Panc1 (cell line): ENCODE measurements around the gene HES1. TPM values are rescaled to one million over a fixed set of nuclear protein-coding genes. Genes with fewer than 3 reads are reported as not detected.

Source experiments
- ATAC-seq: fragments of 200-7000 bp; cut with Tn5 transposase; 2 replicates; pipeline ENCODE4 v1.9.1; 2020; ENCODE audit warnings: mild to moderate bottlenecking, moderate library complexity
- BruUV-seq: library from RNA; stranded (reverse); fragments of 400-500 nt; replicated peaks from 2 replicates; lab custom pipeline; 2021; lab: Mats Ljungman, UMichigan
- CTCF ChIA-PET: fragments of 300-600 bp; sonication (Branson Sonifier 250); formaldehyde crosslinking; loops from one replicate; lab custom pipeline; 2022; ENCODE audit warnings: antibody characterized with exemption; lab: Charles Lee
- POLR2A ChIA-PET: fragments of 300-600 bp; sonication (Branson Sonifier 250); formaldehyde crosslinking; loops from one replicate; lab custom pipeline; 2022; ENCODE audit warnings: antibody characterized with exemption; lab: Charles Lee
- DNase-seq: peaks from one replicate; pipeline ENCODE4 v3.0.0-alpha.2; 2010; ENCODE audit warnings: low read depth, low spot score
- H3K27ac ChIP-seq: 2 replicates; pipeline ENCODE4 v1.5.1; 2011; ENCODE audit warnings: mild to moderate bottlenecking, low read length, inconsistent platforms
- H3K27me3 ChIP-seq: fragments of 200-500 bp; sonication (Bioruptor generic); 2 replicates; pipeline ENCODE4 v1.6.0; 2014; ENCODE audit warnings: low read length, inconsistent platforms; ENCODE audit not compliant: control insufficient read depth, insufficient read depth
- H3K36me3 ChIP-seq: fragments of 200-500 bp; sonication (Bioruptor generic); 2 replicates; pipeline ENCODE4 v1.5.1; 2014; ENCODE audit warnings: inconsistent platforms, mild to moderate bottlenecking, low read length, moderate library complexity; ENCODE audit not compliant: control insufficient read depth, insufficient read depth
- H3K4me1 ChIP-seq: 2 replicates; pipeline ENCODE4 v1.5.1; 2011; ENCODE audit warnings: inconsistent platforms, mild to moderate bottlenecking, low read length, moderate library complexity; ENCODE audit not compliant: control insufficient read depth, insufficient read depth
- H3K4me3 ChIP-seq, 2 experiments: 2 replicates each; pipeline ENCODE4 v1.5.1; 2011 to 2012; ENCODE audit warnings: low read depth in 2 of 2, low read length in 2 of 2, mild to moderate bottlenecking in 2 of 2, inconsistent platforms in 1 of 2, moderate library complexity in 1 of 2
- H3K9me3 ChIP-seq: fragments of 200-500 bp; sonication (Bioruptor generic); 2 replicates; pipeline ENCODE4 v1.5.1; 2014; ENCODE audit warnings: low read depth, mild to moderate bottlenecking, inconsistent platforms, low read length, moderate library complexity; ENCODE audit not compliant: control insufficient read depth, insufficient read depth
- CTCF ChIP-seq: fragments of 450-650 bp; IDR thresholded peaks from 2 replicates; pipeline ENCODE4 v1.5.1; 2017; ENCODE audit warnings: mild to moderate bottlenecking
- POLR2AphosphoS5 ChIP-seq: IDR thresholded peaks from 2 replicates; pipeline ENCODE4 v1.6.1; 2012; ENCODE audit warnings: mild to moderate bottlenecking, low read depth, low read length, moderate library complexity
- REST ChIP-seq, 2 experiments: IDR thresholded peaks; 2 replicates each; pipeline ENCODE4 v1.6.1; 2011 to 2012; ENCODE audit warnings: low read depth in 2 of 2, control low read depth in 1 of 2, low read length in 1 of 2, mild to moderate bottlenecking in 1 of 2, moderate library complexity in 1 of 2; ENCODE audit not compliant: insufficient read depth in 1 of 2
- SIN3A ChIP-seq: IDR thresholded peaks from 2 replicates; pipeline ENCODE4 v1.6.1; 2012; ENCODE audit warnings: low read depth, mild to moderate bottlenecking, low read length, moderate library complexity, borderline replicate concordance; ENCODE audit not compliant: insufficient read depth
- TCF7L2 ChIP-seq: IDR thresholded peaks from 2 replicates; pipeline ENCODE4 v1.6.1; 2011; ENCODE audit warnings: mild to moderate bottlenecking, low read depth, low read length, inconsistent platforms
- in situ Hi-C: cut with HindIII; loops from 2 replicates; pipeline ENCODE4 v1.10.0; 2016; ENCODE audit warnings: low sequenced_read_pairs, low pct_unique_long_range_greater_than_20kb
- intact Hi-C: fragments of 100-400 bp; cut with micrococcal nuclease; formaldehyde crosslinking; loops from one replicate; pipeline ENCODE4 v1.10.0; 2022; ENCODE audit not compliant: unreplicated experiment
- total RNA-seq: library from RNA; stranded (reverse); gene quantifications from one replicate; pipeline ENCODE4 v1.2.1, GENCODE V29; 2021; ENCODE audit not compliant: unreplicated experiment

HES1 gene
- total RNA-seq, 1 experiment from 2014 or later, result 28.5 TPM

GRCh38 chr3:194102436-194102835, 33.5 kb upstream of the HES1 start:
- BruUV-seq, result no TSS peak
- Histone ChIP-seq H3K27ac (no peak overlapping the region), H3K9me3 (no peaks in the 10 kb centered on the region), H3K36me3 (no peaks in the 10 kb centered on the region), H3K4me1 (peaks cover 19% of the 10 kb centered on the region), H3K27me3 (no peaks in the 10 kb centered on the region), H3K4me3 (no peak overlapping the region)
- DNase-seq (no peak), ATAC-seq (no peak)
- TF ChIP-seq POLR2AphosphoS5 (no peak), TCF7L2 (no peak), CTCF (no peak), REST (IDR thresholded peaks at IDR 0.05; ENCODE audit: insufficient read depth in 1 of 2, low read depth in 2 of 2, low read length in 1 of 2) (no peak), SIN3A (no peak)
- ChIA-PET CTCF (no interaction called here), POLR2A (no interaction called here)
- in situ Hi-C loops (no loop called here), intact Hi-C loops (no loop called here)

GRCh38 chr3:194103505-194103904, 32.4 kb upstream of the HES1 start:
- TF ChIP-seq CTCF (no peak), POLR2AphosphoS5 (no peak), REST (IDR thresholded peaks at IDR 0.05; ENCODE audit: insufficient read depth in 1 of 2, low read depth in 2 of 2, low read length in 1 of 2) (no peak), SIN3A (no peak), TCF7L2 (no peak)
- Histone ChIP-seq H3K4me1 (peaks cover 9% of the 10 kb centered on the region), H3K4me3 (no peak overlapping the region), H3K27ac (no peak overlapping the region), H3K9me3 (no peaks in the 10 kb centered on the region), H3K36me3 (no peaks in the 10 kb centered on the region), H3K27me3 (no peaks in the 10 kb centered on the region)
- DNase-seq, result no peak
- intact Hi-C loops (no loop called here), in situ Hi-C loops (no loop called here)
- CTCF ChIA-PET, result no interaction called here
- POLR2A ChIA-PET, result no interaction called here
- no peak for ATAC-seq
- BruUV-seq, result no TSS peak
